ENCODE measurements around the gene TMEFF2. TPM values are rescaled to one million over a fixed set of nuclear protein-coding genes. Genes with fewer than 3 reads are reported as not detected.

The TMEFF2 gene
- total and polyA plus RNA-seq, 8 donors = 0.05 to 0.75 TPM; not detected in 6

DNA sequence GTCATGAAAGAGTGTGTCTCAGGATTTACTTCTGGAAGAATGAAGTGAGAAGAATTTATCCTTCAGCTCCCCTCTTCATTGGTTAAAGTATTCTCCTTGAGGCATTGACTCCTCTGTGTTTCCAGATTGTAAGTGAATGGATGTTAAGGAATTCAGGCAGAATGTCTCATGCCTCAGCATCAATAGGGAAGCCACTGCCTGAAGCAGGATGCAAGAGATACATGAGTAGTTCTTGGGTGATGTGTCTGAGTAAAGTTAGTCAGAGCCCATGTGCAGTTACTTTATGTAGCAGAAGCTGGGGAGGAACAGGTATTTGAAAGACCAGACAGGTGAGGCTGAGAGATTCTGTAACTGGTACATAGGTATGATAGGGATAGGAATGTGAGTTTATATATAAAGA, 34.0 kb upstream of the TMEFF2 start:
- no peak for ATAC-seq
- intact Hi-C loops (cut with DNase I) = no loop called here
- no peaks in the 10 kb centered on the region for H3K9me3 ChIP-seq
- H3K27ac ChIP-seq = no peak overlapping the region
- no peaks in the 10 kb centered on the region for H3K27me3 ChIP-seq
- H3K36me3 ChIP-seq = no peaks in the 10 kb centered on the region
- TF ChIP-seq CTCF (IDR thresholded peaks at IDR 0.05) = no peak
- DNase-seq = no peak
- no peak overlapping the region for H3K4me3 ChIP-seq
- FAIRE-seq = no peak
- H3K4me1 ChIP-seq = no peaks in the 10 kb centered on the region

- TF ChIP-seq CTCF (IDR thresholded peaks at IDR 0.05) = no peak
- FAIRE-seq (no peak), DNase-seq (no peak), ATAC-seq (no peak)
- Histone ChIP-seq H3K9me3 (no peaks in the 10 kb centered on the region), H3K4me3 (no peak overlapping the region), H3K27ac (no peak overlapping the region), H3K36me3 (no peaks in the 10 kb centered on the region), H3K27me3 (no peaks in the 10 kb centered on the region), H3K4me1 (no peaks in the 10 kb centered on the region)
- 67 to 74% methylated on average over 1 of the region's 1 CpG for WGBS, 2 donors
- intact Hi-C loops (cut with DNase I) = no loop called here
Measured at GRCh38 chr2:192218970-192219369, 24.2 kb upstream of the TMEFF2 start.

- FAIRE-seq (no peak), DNase-seq (no peak), ATAC-seq (no peak)
- TF ChIP-seq CTCF (IDR thresholded peaks at IDR 0.05) = no peak
- Histone ChIP-seq H3K27me3 (no peaks in the 10 kb centered on the region), H3K9me3 (no peaks in the 10 kb centered on the region), H3K4me3 (no peak overlapping the region), H3K4me1 (no peaks in the 10 kb centered on the region), H3K36me3 (no peaks in the 10 kb centered on the region), H3K27ac (no peak overlapping the region)
- intact Hi-C loops (cut with DNase I) = no loop called here
- WGBS, 2 donors = 63 to 74% methylated on average over 2 of the region's 2 CpGs
Measured at GRCh38 chr2:192218377-192218776, 23.6 kb upstream of the TMEFF2 start.

- intact Hi-C loops (cut with DNase I) = no loop called here
- Histone ChIP-seq H3K4me1 (no peaks in the 10 kb centered on the region), H3K4me3 (no peak overlapping the region), H3K9me3 (no peaks in the 10 kb centered on the region), H3K27me3 (no peaks in the 10 kb centered on the region), H3K27ac (no peak overlapping the region), H3K36me3 (no peaks in the 10 kb centered on the region)
- TF ChIP-seq CTCF (IDR thresholded peaks at IDR 0.05) = no peak
- 46 to 64% methylated on average over 3 of the region's 3 CpGs for WGBS, 2 donors
- FAIRE-seq = no peak
- ATAC-seq = no peak
- no peak for DNase-seq
Measured at GRCh38 chr2:192216336-192216735, 21.6 kb upstream of the TMEFF2 start.

GRCh38 chr2:192215096-192215877, 20.6 kb upstream of the TMEFF2 start:
- Histone ChIP-seq H3K36me3 (no peaks in the 10 kb centered on the region), H3K4me1 (no peaks in the 10 kb centered on the region), H3K27me3 (no peaks in the 10 kb centered on the region), H3K27ac (no peak overlapping the region), H3K9me3 (no peaks in the 10 kb centered on the region), H3K4me3 (no peak overlapping the region)
- no peak for FAIRE-seq
- DNase-seq = no peak
- intact Hi-C loops (cut with DNase I) = no loop called here
- ATAC-seq = no peak
- TF ChIP-seq CTCF (IDR thresholded peaks at IDR 0.05) = no peak

Measured in pancreas (tissue), 10 donors.